Hematopoietic multipotent progenitor cell (in vitro differentiated cells): ENCODE data around the gene PARD3B. TPM values are rescaled to one million over a fixed set of nuclear protein-coding genes. Genes with fewer than 3 reads are reported as not detected.

Experiments
- DNase-seq, 3 donors: peaks; one replicate each; pipeline ENCODE4 v3.0.0-alpha.2; 2011 to 2015; ENCODE audit warnings: low read depth in 2 of 3, low spot score in 2 of 3
- total RNA-seq: library from RNA; depleted of rRNA; stranded (reverse); fragments of >200 nt; gene quantifications from one replicate; pipeline ENCODE4 v1.2.3, GENCODE V29; 2012

The PARD3B gene
- total RNA-seq, 1 donor, result 2.7 TPM

- no peak for DNase-seq
Measured at GRCh38 chr2:204881655-204882054, 336.4 kb downstream of the PARD3B start.

GRCh38 chr2:204885747-204886146, 340.5 kb downstream of the PARD3B start:
- DNase-seq, result peak in 2 of 3 donors; percentile 36 to 66

- DNase-seq, result no peak
Measured at GRCh38 chr2:204886713-204887112, 341.4 kb downstream of the PARD3B start.

GRCh38 chr2:204888222-204888621, 342.9 kb downstream of the PARD3B start:
- no peak for DNase-seq

GRCh38 chr2:204890680-204891079, 345.4 kb downstream of the PARD3B start:
- no peak for DNase-seq

- no peak for DNase-seq
Measured at GRCh38 chr2:204891739-204892138, 346.5 kb downstream of the PARD3B start.

- DNase-seq, result no peak
Measured at GRCh38 chr2:204892506-204893255, 347.4 kb downstream of the PARD3B start.

GRCh38 chr2:204896146-204896545, 350.9 kb downstream of the PARD3B start:
- peak in 1 of 3 donors; percentile 1 for DNase-seq

- no peak for DNase-seq
Measured at GRCh38 chr2:204897561-204897960, 352.3 kb downstream of the PARD3B start.

- DNase-seq, result no peak
Measured at GRCh38 chr2:204898928-204899640, 353.8 kb downstream of the PARD3B start.

GRCh38 chr2:204899983-204900382, 354.7 kb downstream of the PARD3B start:
- DNase-seq, result no peak

GRCh38 chr2:204900487-204900886, 355.2 kb downstream of the PARD3B start:
- peak in 1 of 3 donors; percentile 0 for DNase-seq

GRCh38 chr2:204900910-204901309, 355.6 kb downstream of the PARD3B start:
- DNase-seq, result no peak

- no peak for DNase-seq
Measured at GRCh38 chr2:204901591-204901990, 356.3 kb downstream of the PARD3B start.

- no peak for DNase-seq
Measured at GRCh38 chr2:204909791-204910190, 364.5 kb downstream of the PARD3B start.

GRCh38 chr2:204913312-204913711, 368.0 kb downstream of the PARD3B start:
- DNase-seq, result no peak

- DNase-seq, result no peak
Measured at GRCh38 chr2:204913854-204914464, 368.7 kb downstream of the PARD3B start.

- no peak for DNase-seq
Measured at GRCh38 chr2:204914708-204915107, 369.4 kb downstream of the PARD3B start.

- no peak for DNase-seq
Measured at GRCh38 chr2:204917089-204917701, 371.9 kb downstream of the PARD3B start.

- DNase-seq, result no peak
Measured at GRCh38 chr2:204920776-204921175, 375.5 kb downstream of the PARD3B start.

GRCh38 chr2:204923957-204924356, 378.7 kb downstream of the PARD3B start:
- DNase-seq, result no peak
